HepG2 (cell line): Measurements from ENCODE around the gene NABP1. TPM values are rescaled to one million over a fixed set of nuclear protein-coding genes. Genes with fewer than 3 reads are reported as not detected.

Experiments used
- ATAC-seq: fragments of 200-7000 bp; cut with Tn5 transposase; 3 replicates; pipeline ENCODE4 v1.9.1; 2020; ENCODE audit warnings: mild to moderate bottlenecking, moderate library complexity
- BruUV-seq: library from RNA; stranded (reverse); fragments of 400-500 nt; replicated peaks from 2 replicates; lab custom pipeline; 2021; lab: Mats Ljungman, UMichigan
- CTCF ChIA-PET: fragments of 300-600 bp; formaldehyde crosslinking; extraction: SDS; loops from one replicate; lab custom pipeline; 2021; ENCODE audit warnings: low total read pairs, inconsistent platforms, low intra/inter-chr PET ratio; lab: Yijun Ruan, JAX
- POLR2A ChIA-PET: fragments of 350-600 bp; sonication (Branson Sonifier 250); formaldehyde crosslinking; loops from one replicate; lab custom pipeline; 2020; ENCODE audit warnings: antibody characterized with exemption, inconsistent platforms; lab: Yijun Ruan, JAX
- DNase-seq: peaks from one replicate; pipeline ENCODE4 v3.0.0-alpha.2; 2015; ENCODE audit warnings: low spot score
- FAIRE-seq: peaks from 3 replicates; lab custom pipeline; 2011; peaks lifted over from hg19 to GRCh38; lab: Jason Lieb, UNC
- H2AFZ ChIP-seq: one replicate; pipeline ENCODE4 v1.6.1; 2011; ENCODE audit warnings: low read length, inconsistent platforms
- H3K27ac ChIP-seq: fragments of 300-600 bp; 3 replicates; pipeline ENCODE4 v1.8.0; 2011; ENCODE audit warnings: mixed run types, mild to moderate bottlenecking, mixed read lengths, low read length, inconsistent platforms; ENCODE audit not compliant: insufficient read depth; ENCODE audit errors: extremely low read length
- H3K27me3 ChIP-seq, 2 experiments: fragments of 200-600 bp in 1 of 2; 2 replicates in 1 of 2; 3 replicates in 1 of 2; pipeline versions ENCODE4 v1.6.0 to v1.8.0; 2011; ENCODE audit warnings: low read length in 2 of 2, mild to moderate bottlenecking in 2 of 2, moderate library complexity in 2 of 2, inconsistent platforms in 1 of 2; ENCODE audit not compliant: insufficient read depth in 2 of 2, control insufficient read depth in 1 of 2
- H3K36me3 ChIP-seq, 2 experiments: fragments of 200-600 bp in 1 of 2; replicated peaks in 1 of 2; 2 replicates in 1 of 2; 3 replicates in 1 of 2; pipeline versions ENCODE4 v1.5.1 to v1.8.0; 2011; ENCODE audit warnings: low read length in 2 of 2, inconsistent platforms in 1 of 2; ENCODE audit not compliant: insufficient read depth in 2 of 2, control insufficient read depth in 1 of 2
- H3K4me1 ChIP-seq: 2 replicates; pipeline ENCODE4 v1.5.1; 2012; ENCODE audit warnings: low read length, inconsistent platforms; ENCODE audit not compliant: insufficient read depth
- H3K4me2 ChIP-seq: 2 replicates; pipeline ENCODE4 v1.6.0; 2011; ENCODE audit warnings: low read depth, low read length, inconsistent platforms
- H3K4me3 ChIP-seq, 3 experiments: fragments of 200-600 bp in 1 of 3; sonication (generic), shearing (Covaris generic) in 1 of 3; replicated peaks in 1 of 3; 2 replicates each; pipeline ENCODE4 v1.5.1; 2011 to 2016; ENCODE audit warnings: low read length in 3 of 3, inconsistent platforms in 2 of 3, low read depth in 2 of 3, mild to moderate bottlenecking in 2 of 3, control low read depth in 1 of 3, mixed read lengths in 1 of 3; ENCODE audit not compliant: insufficient read depth in 1 of 3
- H3K79me2 ChIP-seq: one replicate; pipeline ENCODE4 v1.6.1; 2011; ENCODE audit warnings: low read length, inconsistent platforms; ENCODE audit not compliant: insufficient read depth
- H3K9ac ChIP-seq: 2 replicates; pipeline ENCODE4 v1.6.0; 2011; ENCODE audit warnings: mild to moderate bottlenecking, low read depth, low read length, inconsistent platforms; ENCODE audit not compliant: insufficient read depth
- H3K9me3 ChIP-seq: 2 replicates; pipeline ENCODE4 v1.5.1; 2012; ENCODE audit warnings: mild to moderate bottlenecking, low read length
- H4K20me1 ChIP-seq: 2 replicates; pipeline ENCODE4 v1.6.0; 2011; ENCODE audit warnings: inconsistent platforms, mild to moderate bottlenecking, low read length, moderate library complexity; ENCODE audit not compliant: insufficient read depth
- CENPT ChIP-seq: sonication (generic); formaldehyde crosslinking; IDR thresholded peaks from 2 replicates; pipeline ENCODE4 v1.8.0; 2022; ENCODE audit warnings: low read depth, mild to moderate bottlenecking, moderate library complexity, missing genetic modification reagents
- HNRNPLL ChIP-seq: fragments of 200-400 bp; formaldehyde crosslinking; IDR thresholded peaks from 2 replicates; pipeline ENCODE4 v1.6.1; 2017; ENCODE audit warnings: mild to moderate bottlenecking, low read depth, low read length; ENCODE audit not compliant: poor library complexity, severe bottlenecking
- MBD4 ChIP-seq: IDR thresholded peaks from 2 replicates; pipeline ENCODE4 v1.6.1; 2012; ENCODE audit warnings: low read length, inconsistent platforms, borderline replicate concordance
- MYNN ChIP-seq: sonication (generic); formaldehyde crosslinking; IDR thresholded peaks from 2 replicates; pipeline ENCODE4 v1.4.0; 2020; ENCODE audit warnings: mild to moderate bottlenecking, low read depth, missing genetic modification reagents
- NFYB ChIP-seq: sonication (generic); formaldehyde crosslinking; IDR thresholded peaks from 2 replicates; pipeline ENCODE4 v1.4.0; 2020; ENCODE audit warnings: missing genetic modification reagents
- PAWR ChIP-seq: sonication (generic); formaldehyde crosslinking; IDR thresholded peaks from 2 replicates; pipeline ENCODE4 v1.4.0; 2020; ENCODE audit warnings: missing genetic modification reagents, mild to moderate bottlenecking, borderline replicate concordance
- SSRP1 ChIP-seq: IDR thresholded peaks from 2 replicates; pipeline ENCODE4 v1.6.1; 2016; ENCODE audit warnings: control low read depth
- YEATS4 ChIP-seq: sonication (generic); formaldehyde crosslinking; IDR thresholded peaks from 2 replicates; pipeline ENCODE4 v1.4.0; 2020; ENCODE audit warnings: missing genetic modification reagents, borderline replicate concordance
- YY1 ChIP-seq: IDR thresholded peaks from 2 replicates; pipeline ENCODE4 v1.6.1; 2011; ENCODE audit warnings: low read length, low read depth, moderate library complexity, mild to moderate bottlenecking; ENCODE audit not compliant: insufficient read depth, insufficient replicate concordance
- WGBS: methylation state at CpG from one replicate; pipeline ENCODE4 v1.1.6; 2017; ENCODE audit warnings: low lambda C conversion rate; 5-methylcytosine and 5-hydroxymethylcytosine counted together
- in situ Hi-C: cut with HindIII; loops from 2 replicates; pipeline ENCODE4 v1.10.0; 2017; ENCODE audit warnings: low pct_unique_long_range_greater_than_20kb; ENCODE audit not compliant: extremely low pct_ligation_motif_present
- intact Hi-C: fragments of 100-400 bp; cut with micrococcal nuclease; formaldehyde crosslinking; loops from one replicate; pipeline ENCODE4 v1.10.0; 2022; ENCODE audit not compliant: unreplicated experiment
- polyA plus RNA-seq, 8 experiments: library from polyadenylated mRNA; depleted of rRNA in 3 of 8; stranded (reverse) in 7 of 8; unstranded in 1 of 8; fragments of >200 nt; fragmentation: Illumina TruSeq in 4 of 8; extraction: Trizol in 4 of 8; gene quantifications; 2 replicates each; pipeline versions ENCODE4 v1.2.1 to v1.2.3, GENCODE V29; 2011 to 2016; ENCODE audit warnings: low read depth in 4 of 8, missing spikeins in 1 of 8, mixed read lengths in 1 of 8; ENCODE audit not compliant: insufficient read depth in 1 of 8
- total RNA-seq, 5 experiments: library from RNA; depleted of rRNA; stranded (reverse); fragments of >200 nt; fragmentation: Illumina TruSeq; extraction: Trizol; gene quantifications; 2 replicates each; pipeline ENCODE4 v1.2.3, GENCODE V29; 2016; ENCODE audit warnings: low read depth in 1 of 5
- TF ChIP-seq, protein P1 (sequence below): sonication (generic); formaldehyde crosslinking; conservative IDR thresholded peaks from 2 replicates; pipeline ENCODE4 v1.8.0; 2022; ENCODE audit warnings: mild to moderate bottlenecking, moderate library complexity, missing genetic modification reagents
- TF ChIP-seq, protein P2 (sequence below): sonication (generic); formaldehyde crosslinking; IDR thresholded peaks from 2 replicates; pipeline ENCODE4 v1.5.0; 2020; ENCODE audit warnings: mild to moderate bottlenecking, missing genetic modification reagents

Gene NABP1
- total and polyA plus RNA-seq, 2 of the 13 experiments (the other 11 are each of a cell fraction or from before 2014, with no cell fraction given) = 14.9 to 19.8 TPM

DNA sequence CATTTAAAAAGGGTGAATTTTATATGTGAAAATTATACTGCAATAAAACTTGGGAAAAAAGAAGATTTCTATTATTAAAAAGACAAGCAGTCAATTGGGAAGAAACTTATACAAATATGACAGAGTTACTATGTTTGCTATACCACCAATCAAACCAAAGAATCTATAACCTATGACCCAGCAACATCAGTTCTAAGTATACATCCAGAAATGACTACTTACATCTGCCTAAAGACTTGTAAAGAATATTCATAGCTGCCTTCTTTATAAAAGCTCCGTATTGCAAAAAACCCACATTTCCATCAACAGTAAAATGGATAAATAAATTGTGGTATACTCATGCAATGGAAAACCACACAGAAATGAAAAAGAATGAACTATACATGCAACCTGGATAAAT lies 32.9 kb upstream of the NABP1 start:
- intact Hi-C loops = no loop called here

More for the DNA sequence above, 32.9 kb upstream of the NABP1 start:
- TF ChIP-seq YEATS4 (no peak), YY1 (no peak), SSRP1 (CRISPR knock-in tag) (no peak), MYNN (no peak), HNRNPLL (no peak), PAWR (CRISPR knock-in tag) (no peak), MBD4 (no peak), NFYB (CRISPR knock-in tag) (no peak), CENPT (no peak)
- TF ChIP-seq, protein P1, sequence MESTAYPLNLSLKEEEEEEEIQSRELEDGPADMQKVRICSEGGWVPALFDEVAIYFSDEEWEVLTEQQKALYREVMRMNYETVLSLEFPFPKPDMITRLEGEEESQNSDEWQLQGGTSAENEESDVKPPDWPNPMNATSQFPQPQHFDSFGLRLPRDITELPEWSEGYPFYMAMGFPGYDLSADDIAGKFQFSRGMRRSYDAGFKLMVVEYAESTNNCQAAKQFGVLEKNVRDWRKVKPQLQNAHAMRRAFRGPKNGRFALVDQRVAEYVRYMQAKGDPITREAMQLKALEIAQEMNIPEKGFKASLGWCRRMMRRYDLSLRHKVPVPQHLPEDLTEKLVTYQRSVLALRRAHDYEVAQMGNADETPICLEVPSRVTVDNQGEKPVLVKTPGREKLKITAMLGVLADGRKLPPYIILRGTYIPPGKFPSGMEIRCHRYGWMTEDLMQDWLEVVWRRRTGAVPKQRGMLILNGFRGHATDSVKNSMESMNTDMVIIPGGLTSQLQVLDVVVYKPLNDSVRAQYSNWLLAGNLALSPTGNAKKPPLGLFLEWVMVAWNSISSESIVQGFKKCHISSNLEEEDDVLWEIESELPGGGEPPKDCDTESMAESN (CRISPR knock-in tag) = no peak
- TF ChIP-seq, protein P2, sequence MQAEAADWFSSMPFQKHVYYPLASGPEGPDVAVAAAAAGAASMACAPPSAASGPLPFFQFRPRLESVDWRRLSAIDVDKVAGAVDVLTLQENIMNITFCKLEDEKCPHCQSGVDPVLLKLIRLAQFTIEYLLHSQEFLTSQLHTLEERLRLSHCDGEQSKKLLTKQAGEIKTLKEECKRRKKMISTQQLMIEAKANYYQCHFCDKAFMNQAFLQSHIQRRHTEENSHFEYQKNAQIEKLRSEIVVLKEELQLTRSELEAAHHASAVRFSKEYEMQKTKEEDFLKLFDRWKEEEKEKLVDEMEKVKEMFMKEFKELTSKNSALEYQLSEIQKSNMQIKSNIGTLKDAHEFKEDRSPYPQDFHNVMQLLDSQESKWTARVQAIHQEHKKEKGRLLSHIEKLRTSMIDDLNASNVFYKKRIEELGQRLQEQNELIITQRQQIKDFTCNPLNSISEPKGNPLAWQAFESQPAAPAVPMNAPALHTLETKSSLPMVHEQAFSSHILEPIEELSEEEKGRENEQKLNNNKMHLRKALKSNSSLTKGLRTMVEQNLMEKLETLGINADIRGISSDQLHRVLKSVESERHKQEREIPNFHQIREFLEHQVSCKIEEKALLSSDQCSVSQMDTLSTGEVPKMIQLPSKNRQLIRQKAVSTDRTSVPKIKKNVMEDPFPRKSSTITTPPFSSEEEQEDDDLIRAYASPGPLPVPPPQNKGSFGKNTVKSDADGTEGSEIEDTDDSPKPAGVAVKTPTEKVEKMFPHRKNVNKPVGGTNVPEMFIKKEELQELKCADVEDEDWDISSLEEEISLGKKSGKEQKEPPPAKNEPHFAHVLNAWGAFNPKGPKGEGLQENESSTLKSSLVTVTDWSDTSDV (CRISPR knock-in tag) = no peak
- FAIRE-seq (no peak), DNase-seq (no peak), ATAC-seq (no peak)
- in situ Hi-C loops = no loop called here
- CTCF ChIA-PET = no interaction called here
- Histone ChIP-seq H3K9ac (no peak overlapping the region), H3K9me3 (no peaks in the 10 kb centered on the region), H3K4me1 (0 out of 2 replicates have a peak, but pooled peaks cover 11% of the 10 kb centered on the region), H3K4me2 (no peak overlapping the region), H3K27me3 (no peaks in the 10 kb centered on the region), H3K79me2 (no peaks in the 10 kb centered on the region), H3K27ac (no peak overlapping the region), H2AFZ (no peak overlapping the region), H3K4me3 (no peak overlapping the region), H3K36me3 (no peaks in the 10 kb centered on the region), H4K20me1 (no peaks in the 10 kb centered on the region)
- BruUV-seq = no TSS peak
- WGBS = 72% methylated on average over 1 of the region's 1 CpG
- POLR2A ChIA-PET = interaction anchor here (1.2 kb wide), 1 partner anchor 33 kb away, joined by 4 read pairs; the partner anchor contains the start of gene NABP1
